ENCODE measurements around the gene PCDH15. TPM values are rescaled to one million over a fixed set of nuclear protein-coding genes. Genes with fewer than 3 reads are reported as not detected.

The PCDH15 gene
- total RNA-seq, 4 donors from 2014 or later = not detected

GRCh38 chr10:54749623-54750022 lies 51.4 kb downstream of the PCDH15 start:
- no peak for DNase-seq (ENCODE audit: low spot score in 2 of 2)
- no peaks in the 10 kb centered on the region for H3K9me3 ChIP-seq
- H3K4me1 ChIP-seq = no peaks in the 10 kb centered on the region
- TF ChIP-seq CTCF (IDR thresholded peaks at IDR 0.05) (no peak), EP300 (IDR thresholded peaks at IDR 0.05) (no peak), POLR2A (IDR thresholded peaks at IDR 0.05) (no peak)
- H3K27ac ChIP-seq = no peak overlapping the region
- no peaks in the 10 kb centered on the region for H3K27me3 ChIP-seq
- no peak overlapping the region for H3K4me3 ChIP-seq
- 76 to 85% methylated on average over 1 of the region's 1 CpG for WGBS, 2 donors
- H3K36me3 ChIP-seq = no peaks in the 10 kb centered on the region

GRCh38 chr10:54745436-54745835 lies 55.6 kb downstream of the PCDH15 start:
- H3K9me3 ChIP-seq = no peaks in the 10 kb centered on the region
- no peak for TF ChIP-seq CTCF (IDR thresholded peaks at IDR 0.05)
- TF ChIP-seq EP300 (IDR thresholded peaks at IDR 0.05) = no peak
- no peak for TF ChIP-seq POLR2A (IDR thresholded peaks at IDR 0.05)
- H3K27ac ChIP-seq = no peak overlapping the region
- H3K4me1 ChIP-seq = no peaks in the 10 kb centered on the region
- DNase-seq (ENCODE audit: low spot score in 2 of 2) = no peak
- H3K36me3 ChIP-seq = no peaks in the 10 kb centered on the region
- H3K4me3 ChIP-seq = no peak overlapping the region
- 55 to 68% methylated on average over 2 of the region's 2 CpGs for WGBS, 2 donors
- no peaks in the 10 kb centered on the region for H3K27me3 ChIP-seq

- WGBS, 2 donors = 89 to 95% methylated on average over 4 of the region's 4 CpGs
- Histone ChIP-seq H3K4me1 (no peaks in the 10 kb centered on the region), H3K27me3 (no peaks in the 10 kb centered on the region), H3K27ac (no peak overlapping the region), H3K9me3 (no peaks in the 10 kb centered on the region), H3K4me3 (no peak overlapping the region), H3K36me3 (no peaks in the 10 kb centered on the region)
- TF ChIP-seq CTCF (IDR thresholded peaks at IDR 0.05) (no peak), EP300 (IDR thresholded peaks at IDR 0.05) (no peak), POLR2A (IDR thresholded peaks at IDR 0.05) (no peak)
- no peak for DNase-seq (ENCODE audit: low spot score in 2 of 2)
These were observed 58.6 kb downstream of the PCDH15 start for GRCh38 chr10:54742416-54742815.

- Histone ChIP-seq H3K4me3 (no peak overlapping the region), H3K36me3 (no peaks in the 10 kb centered on the region), H3K4me1 (no peaks in the 10 kb centered on the region), H3K27ac (no peak overlapping the region), H3K9me3 (no peaks in the 10 kb centered on the region), H3K27me3 (no peaks in the 10 kb centered on the region)
- no peak for DNase-seq (ENCODE audit: low spot score in 2 of 2)
- TF ChIP-seq POLR2A (IDR thresholded peaks at IDR 0.05) (no peak), EP300 (IDR thresholded peaks at IDR 0.05) (no peak), CTCF (IDR thresholded peaks at IDR 0.05) (no peak)
- WGBS, 2 donors = 77 to 97% methylated on average over 1 of the region's 1 CpG
These were observed 72.5 kb downstream of the PCDH15 start for GRCh38 chr10:54728511-54728910.

GRCh38 chr10:54722075-54722474 lies 79.0 kb downstream of the PCDH15 start:
- TF ChIP-seq EP300 (IDR thresholded peaks at IDR 0.05) = no peak

GRCh38 chr10:54710918-54711317 lies 90.1 kb downstream of the PCDH15 start:
- H3K27ac ChIP-seq = no peak overlapping the region
- H3K36me3 ChIP-seq = no peaks in the 10 kb centered on the region
- peaks cover 0 to 8% (median 0%) of the 10 kb centered on the region in 4 donors for H3K9me3 ChIP-seq
- no peaks in the 10 kb centered on the region for H3K27me3 ChIP-seq
- TF ChIP-seq POLR2A (IDR thresholded peaks at IDR 0.05) = no peak
- TF ChIP-seq EP300 (IDR thresholded peaks at IDR 0.05) = no peak
- no peak for TF ChIP-seq CTCF (IDR thresholded peaks at IDR 0.05)
- no peak for DNase-seq (ENCODE audit: low spot score in 2 of 2)
- H3K4me3 ChIP-seq = no peak overlapping the region
- H3K4me1 ChIP-seq = no peaks in the 10 kb centered on the region
- WGBS, 2 donors = 84 to 88% methylated on average over 3 of the region's 3 CpGs

More at GRCh38 chr10:54722075-54722474, 79.0 kb downstream of the PCDH15 start:
- H3K27ac ChIP-seq = no peak overlapping the region
- WGBS, 2 donors = 93 to 95% methylated on average over 1 of the region's 1 CpG
- no peaks in the 10 kb centered on the region for H3K36me3 ChIP-seq
- H3K4me3 ChIP-seq = no peak overlapping the region
- no peaks in the 10 kb centered on the region for H3K4me1 ChIP-seq
- DNase-seq (ENCODE audit: low spot score in 2 of 2) = no peak
- H3K27me3 ChIP-seq = no peaks in the 10 kb centered on the region
- H3K9me3 ChIP-seq = peaks cover 0 to 6% (median 0%) of the 10 kb centered on the region in 4 donors
